B cell (primary cell): ENCODE measurements around the gene ZNF681. TPM values are rescaled to one million over a fixed set of nuclear protein-coding genes. Genes with fewer than 3 reads are reported as not detected.

Experiments used
- ATAC-seq: fragments of 200-7000 bp; cut with Tn5 transposase; one replicate; pipeline ENCODE4 v1.10.0; 2021; ENCODE audit warnings: low read depth, mild to moderate bottlenecking, moderate number of reproducible peaks, moderate library complexity
- CTCF ChIA-PET: fragments of 350-600 bp; sonication (Branson Sonifier 250); formaldehyde crosslinking; loops from one replicate; lab custom pipeline; 2021; ENCODE audit warnings: antibody characterized with exemption, inconsistent platforms; lab: Charles Lee
- POLR2A ChIA-PET: fragments of 350-600 bp; sonication (Branson Sonifier 250); formaldehyde crosslinking; loops from one replicate; lab custom pipeline; 2021; ENCODE audit warnings: antibody characterized with exemption; lab: Charles Lee
- DNase-seq: peaks from one replicate; pipeline ENCODE4 v3.0.0; 2013
- H2AFZ ChIP-seq: 2 replicates; pipeline ENCODE4 v1.6.1; 2012; ENCODE audit warnings: mild to moderate bottlenecking, low read depth, low read length; ENCODE audit not compliant: insufficient read depth, poor library complexity, severe bottlenecking
- H3K27ac ChIP-seq, 2 donors: 1 replicate in 1 of 2; 2 replicates in 1 of 2; pipeline ENCODE4 v1.5.1; 2012 to 2013; ENCODE audit warnings: low read length in 2 of 2, mild to moderate bottlenecking in 2 of 2, moderate library complexity in 1 of 2
- H3K27me3 ChIP-seq, 4 experiments: fragments of 200-600 bp in 1 of 4; sonication (generic) in 1 of 4; replicated peaks in 1 of 4; 1 replicate in 2 of 4; 2 replicates in 2 of 4; pipeline versions ENCODE4 v1.6.1 to v1.7.0; 2013 to 2016; ENCODE audit warnings: low read length in 3 of 4, mild to moderate bottlenecking in 2 of 4, mixed read lengths in 1 of 4, moderate library complexity in 1 of 4; ENCODE audit not compliant: insufficient read depth in 4 of 4, control insufficient read depth in 3 of 4; ENCODE audit errors: control extremely low read depth in 1 of 4
- H3K36me3 ChIP-seq, 2 experiments: replicated peaks in 1 of 2; 1 replicate in 1 of 2; 2 replicates in 1 of 2; pipeline versions ENCODE4 v1.6.1 to v1.7.1; 2013; ENCODE audit warnings: low read length in 1 of 2; ENCODE audit not compliant: insufficient read depth in 2 of 2, control insufficient read depth in 1 of 2; ENCODE audit errors: control extremely low read depth in 1 of 2, extremely low read depth in 1 of 2
- H3K4me1 ChIP-seq, 2 donors: fragments of 200-600 bp in 1 of 2; sonication (generic) in 1 of 2; 1 replicate in 1 of 2; 2 replicates in 1 of 2; pipeline versions ENCODE4 v1.5.1 to v1.6.1; 2013 to 2017; ENCODE audit warnings: low read length in 2 of 2; ENCODE audit not compliant: control insufficient read depth in 2 of 2, insufficient read depth in 2 of 2
- H3K4me2 ChIP-seq: replicated peaks from 2 replicates; pipeline ENCODE3; 2012; ENCODE audit warnings: mild to moderate bottlenecking, low read depth, low read length; ENCODE audit not compliant: poor library complexity, severe bottlenecking
- H3K4me3 ChIP-seq, 5 experiments: fragments of 200-600 bp in 1 of 5; sonication (generic) in 1 of 5; 1 replicate in 3 of 5; 2 replicates in 2 of 5; pipeline versions ENCODE4 v1.5.1 to v1.7.0; 2011 to 2016; ENCODE audit warnings: low read length in 4 of 5, mild to moderate bottlenecking in 4 of 5, low read depth in 2 of 5, control low read depth in 1 of 5, moderate library complexity in 1 of 5; ENCODE audit not compliant: insufficient read depth in 1 of 5; ENCODE audit errors: control extremely low read depth in 1 of 5, extremely low read depth in 1 of 5
- H3K79me2 ChIP-seq: fragments of 200-600 bp; sonication (generic); one replicate; pipeline ENCODE4 v1.6.0; 2016; ENCODE audit warnings: low read length; ENCODE audit not compliant: control insufficient read depth, insufficient read depth
- H3K9ac ChIP-seq: fragments of 200-600 bp; sonication (generic); 2 replicates; pipeline ENCODE4 v1.6.1; 2017; ENCODE audit warnings: mild to moderate bottlenecking, low read length, moderate library complexity
- H3K9me3 ChIP-seq, 3 donors: one replicate each; pipeline versions ENCODE4 v1.6.1 to v1.7.1; 2013; ENCODE audit warnings: low read length in 2 of 3; ENCODE audit not compliant: control insufficient read depth in 2 of 3, insufficient read depth in 1 of 3; ENCODE audit errors: control extremely low read depth in 1 of 3
- H4K20me1 ChIP-seq: 2 replicates; pipeline ENCODE4 v1.6.0; 2012; ENCODE audit warnings: mild to moderate bottlenecking, low read length; ENCODE audit not compliant: insufficient read depth, control insufficient read depth, poor library complexity, severe bottlenecking
- H3K27ac Mint-ChIP-seq: one replicate; pipeline ENCODE4 v1.8.0; 2021; ENCODE audit warnings: mixed read lengths
- H3K27me3 Mint-ChIP-seq: one replicate; pipeline ENCODE4 v1.8.0; 2021; ENCODE audit warnings: mixed read lengths
- H3K4me1 Mint-ChIP-seq: one replicate; pipeline ENCODE4 v1.8.0; 2021; ENCODE audit warnings: mixed read lengths
- H3K4me3 Mint-ChIP-seq: one replicate; pipeline ENCODE4 v1.8.0; 2021; ENCODE audit warnings: mixed read lengths
- H3K9me3 Mint-ChIP-seq: one replicate; pipeline ENCODE4 v1.8.0; 2022; ENCODE audit warnings: mixed read lengths; ENCODE audit not compliant: insufficient read depth
- EZH2 ChIP-seq: IDR thresholded peaks from 2 replicates; pipeline ENCODE4 v1.6.1; 2012; ENCODE audit warnings: borderline replicate concordance, low read depth, mild to moderate bottlenecking, moderate library complexity, low read length; ENCODE audit not compliant: insufficient read depth, poor library complexity, severe bottlenecking
- WGBS: methylation state at CpG from one replicate; pipeline ENCODE4 v1.1.5; 2013; ENCODE audit warnings: missing lambda C conversion rate; ENCODE audit not compliant: insufficient coverage; 5-methylcytosine and 5-hydroxymethylcytosine counted together
- intact Hi-C: fragments of 100-400 bp; cut with micrococcal nuclease; formaldehyde crosslinking; loops from one replicate; pipeline ENCODE4 v1.10.0; 2022
- polyA plus RNA-seq: library from polyadenylated mRNA; depleted of rRNA; stranded (reverse); fragments of >200 nt; gene quantifications from 2 replicates; pipeline ENCODE4 v1.2.3, GENCODE V29; 2012
- total RNA-seq, 2 donors: library from RNA; stranded (reverse); fragments of 120-200 nt in 1 of 2; gene quantifications; 1 replicate in 1 of 2; 2 replicates in 1 of 2; pipeline versions ENCODE4 v1.2.3 to v1.2.4, GENCODE V29; 2013 to 2022
- TF ChIP-seq, protein P1 (sequence below): fragments of 200-600 bp; IDR thresholded peaks from one replicate; pipeline ENCODE4 v1.8.0; 2022; ENCODE audit warnings: antibody characterized with exemption, mild to moderate bottlenecking

Gene ZNF681
- total and polyA plus RNA-seq, 2 donors (not counting 1 experiment from before 2014, with no cell fraction given), result 1.1 to 8.5 TPM

- 100% methylated on average over 1 of the region's 2 CpGs for WGBS
- no peak for ATAC-seq
Observed at GRCh38 chr19:23771316-23771715, 12.6 kb upstream of the ZNF681 start.

GRCh38 chr19:23770672-23771250 is 12.1 kb upstream of the ZNF681 start:
- ChIA-PET CTCF (no interaction called here), POLR2A (no interaction called here)
- H3K9me3 ChIP-seq, result no peaks in the 10 kb centered on the region
- H3K27me3 ChIP-seq, result no peaks in the 10 kb centered on the region
- H3K4me1 Mint-ChIP-seq, result no peaks in the 10 kb centered on the region
- no peak overlapping the region for H3K4me3 Mint-ChIP-seq
- no peak overlapping the region for H2AFZ ChIP-seq
- H3K4me1 ChIP-seq, result no peaks in the 10 kb centered on the region
- no peak for TF ChIP-seq EZH2
- TF ChIP-seq, protein P1, sequence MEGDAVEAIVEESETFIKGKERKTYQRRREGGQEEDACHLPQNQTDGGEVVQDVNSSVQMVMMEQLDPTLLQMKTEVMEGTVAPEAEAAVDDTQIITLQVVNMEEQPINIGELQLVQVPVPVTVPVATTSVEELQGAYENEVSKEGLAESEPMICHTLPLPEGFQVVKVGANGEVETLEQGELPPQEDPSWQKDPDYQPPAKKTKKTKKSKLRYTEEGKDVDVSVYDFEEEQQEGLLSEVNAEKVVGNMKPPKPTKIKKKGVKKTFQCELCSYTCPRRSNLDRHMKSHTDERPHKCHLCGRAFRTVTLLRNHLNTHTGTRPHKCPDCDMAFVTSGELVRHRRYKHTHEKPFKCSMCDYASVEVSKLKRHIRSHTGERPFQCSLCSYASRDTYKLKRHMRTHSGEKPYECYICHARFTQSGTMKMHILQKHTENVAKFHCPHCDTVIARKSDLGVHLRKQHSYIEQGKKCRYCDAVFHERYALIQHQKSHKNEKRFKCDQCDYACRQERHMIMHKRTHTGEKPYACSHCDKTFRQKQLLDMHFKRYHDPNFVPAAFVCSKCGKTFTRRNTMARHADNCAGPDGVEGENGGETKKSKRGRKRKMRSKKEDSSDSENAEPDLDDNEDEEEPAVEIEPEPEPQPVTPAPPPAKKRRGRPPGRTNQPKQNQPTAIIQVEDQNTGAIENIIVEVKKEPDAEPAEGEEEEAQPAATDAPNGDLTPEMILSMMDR, result no peak
- H3K36me3 ChIP-seq, result no peaks in the 10 kb centered on the region
- no peak overlapping the region for H3K27ac Mint-ChIP-seq
- WGBS, result no CpG with 5 or more reads among the region's 1 CpG
- ATAC-seq, result no peak
- H3K4me2 ChIP-seq, result no peak overlapping the region
- H3K9ac ChIP-seq, result no peak overlapping the region
- no peak overlapping the region for H3K27ac ChIP-seq
- no peaks in the 10 kb centered on the region for H3K27me3 Mint-ChIP-seq
- H3K9me3 Mint-ChIP-seq, result no peaks in the 10 kb centered on the region
- no peak for DNase-seq
- intact Hi-C loops, result no loop called here
- H4K20me1 ChIP-seq, result no peaks in the 10 kb centered on the region
- no peaks in the 10 kb centered on the region for H3K79me2 ChIP-seq
- no peak overlapping the region for H3K4me3 ChIP-seq

More at GRCh38 chr19:23771316-23771715, 12.6 kb upstream of the ZNF681 start:
- Histone ChIP-seq H4K20me1 (no peaks in the 10 kb centered on the region), H3K9me3 (no peaks in the 10 kb centered on the region), H3K4me1 (no peaks in the 10 kb centered on the region), H3K27ac (no peak overlapping the region), H3K9ac (no peak overlapping the region), H3K27me3 (no peaks in the 10 kb centered on the region), H3K4me2 (no peak overlapping the region), H2AFZ (no peak overlapping the region), H3K4me3 (no peak overlapping the region), H3K36me3 (no peaks in the 10 kb centered on the region), H3K79me2 (no peaks in the 10 kb centered on the region)
- TF ChIP-seq, protein P1, result no peak
- TF ChIP-seq EZH2, result no peak
- ChIA-PET CTCF (no interaction called here), POLR2A (no interaction called here)
- Mint-ChIP-seq H3K27ac (no peak overlapping the region), H3K27me3 (no peaks in the 10 kb centered on the region), H3K4me3 (no peak overlapping the region), H3K9me3 (no peaks in the 10 kb centered on the region), H3K4me1 (no peaks in the 10 kb centered on the region)
- intact Hi-C loops, result no loop called here
- DNase-seq, result no peak
